HCT116 (cell line): Measurements from ENCODE around the gene KBTBD8. TPM values are rescaled to one million over a fixed set of nuclear protein-coding genes. Genes with fewer than 3 reads are reported as not detected.

ENCODE experiments used
- ATAC-seq: fragments of 200-7000 bp; cut with Tn5 transposase; 2 replicates; pipeline ENCODE4 v1.9.1; 2020; ENCODE audit warnings: mild to moderate bottlenecking, moderate library complexity
- BruUV-seq: library from RNA; stranded (reverse); fragments of 400-500 nt; replicated peaks from 2 replicates; lab custom pipeline; 2021; lab: Mats Ljungman, UMichigan
- CTCF ChIA-PET: fragments of 300-600 bp; sonication (Branson Sonifier 250); formaldehyde crosslinking; loops from one replicate; lab custom pipeline; 2021; ENCODE audit warnings: antibody characterized with exemption; lab: Charles Lee
- POLR2A ChIA-PET: fragments of 300-600, 350-600 bp; sonication (Branson Sonifier 250); formaldehyde crosslinking; loops from one replicate; lab custom pipeline; 2021; ENCODE audit warnings: antibody characterized with exemption; lab: Charles Lee
- RAD21 ChIA-PET, 2 experiments: fragments of 300-600 bp; sonication (Branson Sonifier 250); formaldehyde crosslinking; loops; one replicate each; lab custom pipeline; 2023; ENCODE audit warnings: low total read pairs in 2 of 2; ENCODE audit not compliant: uncharacterized antibody in 2 of 2, unreplicated experiment in 2 of 2, low non-redundant PET in 1 of 2; lab: Charles Lee
- DNase-seq: peaks from one replicate; pipeline ENCODE4 v3.0.0-alpha.2; 2010; ENCODE audit warnings: low read depth, low spot score
- H2AFZ ChIP-seq: fragments of 200-600 bp; shearing (Covaris generic), sonication (generic); 2 replicates; pipeline ENCODE4 v1.6.1; 2017; ENCODE audit warnings: low read depth, mixed run types, mixed read lengths, antibody characterized with exemption, low read length; ENCODE audit not compliant: poor library complexity, severe bottlenecking
- H3K27ac ChIP-seq: 2 replicates; pipeline ENCODE4 v1.5.1; 2012; ENCODE audit warnings: low read depth, low read length
- H3K27me3 ChIP-seq: fragments of 200-600 bp; sonication (generic); 2 replicates; pipeline ENCODE4 v1.6.1; 2016; ENCODE audit warnings: mixed run types, low read length, mixed read lengths; ENCODE audit not compliant: insufficient read depth
- H3K36me3 ChIP-seq, 2 experiments: fragments of 200-500 bp in 1 of 2; fragments of 200-600 bp in 1 of 2; sonication (Bioruptor generic) in 1 of 2; sonication (generic) in 1 of 2; 2 replicates each; pipeline versions ENCODE4 v1.5.1 to v1.6.1; 2014 to 2016; ENCODE audit warnings: low read length in 2 of 2, inconsistent platforms in 1 of 2, mixed read lengths in 1 of 2, mixed run types in 1 of 2; ENCODE audit not compliant: insufficient read depth in 2 of 2, control insufficient read depth in 1 of 2
- H3K4me1 ChIP-seq, 2 experiments: fragments of 200-600 bp in 1 of 2; sonication (generic) in 1 of 2; 2 replicates each; pipeline versions ENCODE4 v1.5.1 to v1.6.1; 2012 to 2017; ENCODE audit warnings: low read length in 2 of 2, inconsistent platforms in 1 of 2, mild to moderate bottlenecking in 1 of 2, mixed read lengths in 1 of 2, mixed run types in 1 of 2, moderate library complexity in 1 of 2; ENCODE audit not compliant: insufficient read depth in 2 of 2, control insufficient read depth in 1 of 2
- H3K4me2 ChIP-seq: fragments of 200-600 bp; sonication (generic); 2 replicates; pipeline ENCODE4 v1.6.1; 2017; ENCODE audit warnings: mixed run types, low read length, mixed read lengths
- H3K4me3 ChIP-seq, 2 experiments: fragments of 200-600 bp in 1 of 2; sonication (generic) in 1 of 2; replicated peaks in 1 of 2; 2 replicates each; pipeline ENCODE4 v1.5.1; 2011 to 2016; ENCODE audit warnings: low read length in 2 of 2, control low read depth in 1 of 2, low read depth in 1 of 2, mild to moderate bottlenecking in 1 of 2, mixed read lengths in 1 of 2, mixed run types in 1 of 2
- H3K79me2 ChIP-seq: fragments of 200-600 bp; sonication (generic); 2 replicates; pipeline ENCODE4 v1.6.1; 2017; ENCODE audit warnings: mild to moderate bottlenecking, mixed run types, low read length, moderate library complexity, mixed read lengths; ENCODE audit not compliant: insufficient read depth
- H3K9ac ChIP-seq: fragments of 200-600 bp; sonication (generic); 2 replicates; pipeline ENCODE4 v1.6.1; 2016; ENCODE audit warnings: low read length, mixed read lengths
- H3K9me2 ChIP-seq: fragments of 200-600 bp; sonication (generic), shearing (Covaris generic); 2 replicates; pipeline ENCODE4 v1.6.1; 2017; ENCODE audit warnings: mixed run types, mild to moderate bottlenecking, moderate library complexity; ENCODE audit not compliant: insufficient read depth
- H3K9me3 ChIP-seq, 2 experiments: fragments of 200-500 bp in 1 of 2; fragments of 200-600 bp in 1 of 2; sonication (Bioruptor generic) in 1 of 2; sonication (generic) in 1 of 2; 2 replicates each; pipeline ENCODE4 v1.6.1; 2014 to 2017; ENCODE audit warnings: low read length in 2 of 2, mixed read lengths in 2 of 2, inconsistent platforms in 1 of 2, low read depth in 1 of 2, mild to moderate bottlenecking in 1 of 2, mixed run types in 1 of 2, moderate library complexity in 1 of 2; ENCODE audit not compliant: control insufficient read depth in 1 of 2, insufficient read depth in 1 of 2
- H4K20me1 ChIP-seq: fragments of 200-600 bp; sonication (generic), shearing (Covaris generic); 2 replicates; pipeline ENCODE4 v1.6.1; 2017; ENCODE audit warnings: mixed run types, mild to moderate bottlenecking, moderate library complexity; ENCODE audit not compliant: insufficient read depth
- ATF3 ChIP-seq: IDR thresholded peaks from 2 replicates; pipeline ENCODE4 v1.6.1; 2012
- CBX3 ChIP-seq: IDR thresholded peaks from 2 replicates; pipeline ENCODE4 v1.6.1; 2012; ENCODE audit warnings: low read depth
- CTCF ChIP-seq, 3 experiments: fragments of 200-600 bp in 1 of 3; sonication (generic) in 1 of 3; IDR thresholded peaks in 2 of 3; conservative IDR thresholded peaks in 1 of 3; 2 replicates each; pipeline ENCODE4 v1.5.1; 2012 to 2017; ENCODE audit warnings: low read depth in 2 of 3, low read length in 2 of 3, antibody characterized with exemption in 1 of 3, borderline replicate concordance in 1 of 3, control low read depth in 1 of 3, mild to moderate bottlenecking in 1 of 3, mixed read lengths in 1 of 3, mixed run types in 1 of 3, moderate library complexity in 1 of 3; ENCODE audit not compliant: insufficient read depth in 1 of 3
- EGR1 ChIP-seq: IDR thresholded peaks from 2 replicates; pipeline ENCODE4 v1.6.1; 2012; ENCODE audit warnings: low read depth
- ELF1 ChIP-seq: IDR thresholded peaks from 2 replicates; pipeline ENCODE4 v1.6.1; 2012; ENCODE audit warnings: low read depth, borderline replicate concordance
- EZH2phosphoT487 ChIP-seq: fragments of 200-600 bp; IDR thresholded peaks from 2 replicates; pipeline ENCODE4 v1.6.1; 2018; ENCODE audit warnings: antibody characterized with exemption, borderline replicate concordance
- FOSL1 ChIP-seq: IDR thresholded peaks from 2 replicates; pipeline ENCODE4 v1.6.1; 2012; ENCODE audit warnings: low read depth
- JUND ChIP-seq: IDR thresholded peaks from 2 replicates; pipeline ENCODE4 v1.6.1; 2012
- MAX ChIP-seq: IDR thresholded peaks from 2 replicates; pipeline ENCODE4 v1.6.1; 2012
- REST ChIP-seq: IDR thresholded peaks from 2 replicates; pipeline ENCODE4 v1.6.1; 2012; ENCODE audit warnings: low read depth
- SIN3A ChIP-seq: IDR thresholded peaks from 2 replicates; pipeline ENCODE4 v1.6.1; 2012; ENCODE audit warnings: low read depth
- SP1 ChIP-seq: IDR thresholded peaks from 2 replicates; pipeline ENCODE4 v1.6.1; 2012; ENCODE audit warnings: low read depth
- SRF ChIP-seq: IDR thresholded peaks from 2 replicates; pipeline ENCODE4 v1.6.1; 2012; ENCODE audit warnings: low read depth
- ZFX ChIP-seq: fragments of 450-650 bp; IDR thresholded peaks from 2 replicates; pipeline ENCODE4 v1.6.1; 2017
- ZNF274 ChIP-seq: fragments of 200-500 bp; sonication (Bioruptor generic); IDR thresholded peaks from 2 replicates; pipeline ENCODE4 v1.6.1; 2014; ENCODE audit warnings: mild to moderate bottlenecking, low read depth, low read length, inconsistent platforms
- intact Hi-C: fragments of 100-400 bp; cut with micrococcal nuclease; formaldehyde crosslinking; loops from 2 replicates; pipeline ENCODE4 v1.10.0; 2022
- total RNA-seq: library from RNA; stranded (reverse); gene quantifications from one replicate; pipeline ENCODE4 v1.2.1, GENCODE V29; 2021; ENCODE audit not compliant: unreplicated experiment

KBTBD8 gene
- total RNA-seq, 1 experiment from 2014 or later: 1.4 TPM

GRCh38 chr3:67044295-67044694 is 46.2 kb downstream of the KBTBD8 start:
- peaks cover 28% of the 10 kb centered on the region; the same call in 1 of the 2 replicates for H3K27me3 ChIP-seq
- H3K9ac ChIP-seq: no peak overlapping the region
- RAD21 ChIA-PET: no interaction called here
- H3K4me1 ChIP-seq: no peaks in the 10 kb centered on the region
- H3K9me3 ChIP-seq: no peaks in the 10 kb centered on the region
- no peaks in the 10 kb centered on the region for H4K20me1 ChIP-seq
- H3K27ac ChIP-seq: no peak overlapping the region
- BruUV-seq: no TSS peak
- no peaks in the 10 kb centered on the region for H3K36me3 ChIP-seq
- H3K79me2 ChIP-seq: no peaks in the 10 kb centered on the region
- H3K4me3 ChIP-seq: no peak overlapping the region
- intact Hi-C loops: no loop called here
- TF ChIP-seq EZH2phosphoT487 (no peak), ZFX (no peak), ELF1 (no peak)
- no peak for DNase-seq
- CTCF ChIA-PET: no interaction called here
- no peaks in the 10 kb centered on the region for H3K9me2 ChIP-seq
- H2AFZ ChIP-seq: no peak overlapping the region
- H3K4me2 ChIP-seq: no peak overlapping the region
- ATAC-seq: no peak
- POLR2A ChIA-PET: no interaction called here

- DNase-seq: no peak
- no peak overlapping the region for H2AFZ ChIP-seq
- no peaks in the 10 kb centered on the region for H3K9me2 ChIP-seq
- RAD21 ChIA-PET: no interaction called here
- ATAC-seq: no peak
- no peak overlapping the region for H3K9ac ChIP-seq
- no peak overlapping the region for H3K4me3 ChIP-seq
- peaks cover 34% of the 10 kb centered on the region; the same call in 1 of the 2 replicates for H3K27me3 ChIP-seq
- no peak overlapping the region for H3K27ac ChIP-seq
- POLR2A ChIA-PET: no interaction called here
- no peaks in the 10 kb centered on the region for H4K20me1 ChIP-seq
- BruUV-seq: no TSS peak
- CTCF ChIA-PET: no interaction called here
- H3K4me1 ChIP-seq: no peaks in the 10 kb centered on the region
- no peaks in the 10 kb centered on the region for H3K36me3 ChIP-seq
- intact Hi-C loops: no loop called here
- no peak overlapping the region for H3K4me2 ChIP-seq
- H3K9me3 ChIP-seq: no peaks in the 10 kb centered on the region
- H3K79me2 ChIP-seq: no peaks in the 10 kb centered on the region
- TF ChIP-seq CBX3 (no peak), ZFX (no peak), ZNF274 (no peak), EZH2phosphoT487 (no peak), MAX (no peak), CTCF (IDR thresholded peaks at IDR 0.05 in 2 of 3, conservative IDR thresholded peaks at IDR 0.05 in 1 of 3; ENCODE audit: borderline replicate concordance in 1 of 3, insufficient read depth in 1 of 3, low read depth in 2 of 3, low read length in 2 of 3) (no peak), FOSL1 (no peak), SRF (no peak), REST (no peak), ATF3 (no peak), EGR1 (no peak), SP1 (no peak), SIN3A (no peak), JUND (no peak)
Measured at GRCh38 chr3:67044955-67045354, 46.8 kb downstream of the KBTBD8 start.
